NCI-H2227 (cell line): ENCODE data around the gene EXOSC2.
"Not testable (repeated sequence)": the region's sequence is repeated elsewhere in the genome, so short reads cannot be mapped to it uniquely, and the experiment has no call there.

Source experiments
- DNase-seq: peaks from one replicate; lab custom pipeline; 2025; ENCODE audit not compliant: unreplicated experiment; lab: John Stamatoyannopoulos, UW

The EXOSC2 gene

GRCh38 chr9:130666393-130667119, 27.0 kb upstream of the EXOSC2 start:
- DNase-seq, result no peak

- no peak for DNase-seq
These were observed 26.5 kb upstream of the EXOSC2 start for GRCh38 chr9:130667120-130667435.

GRCh38 chr9:130668196-130668595, 25.4 kb upstream of the EXOSC2 start:
- no peak for DNase-seq

GRCh38 chr9:130668659-130669058, 24.9 kb upstream of the EXOSC2 start:
- no peak for DNase-seq

GRCh38 chr9:130669965-130670364, 23.6 kb upstream of the EXOSC2 start:
- DNase-seq, result no peak

GRCh38 chr9:130670644-130671043, 22.9 kb upstream of the EXOSC2 start:
- no peak for DNase-seq

GRCh38 chr9:130672466-130672865, 21.1 kb upstream of the EXOSC2 start:
- DNase-seq, result no peak

- no peak for DNase-seq
These were observed 20.5 kb upstream of the EXOSC2 start for GRCh38 chr9:130672933-130673615.

GRCh38 chr9:130675396-130675795, 18.2 kb upstream of the EXOSC2 start:
- DNase-seq, result no peak

- DNase-seq, result no peak
These were observed 16.3 kb upstream of the EXOSC2 start for GRCh38 chr9:130677252-130677651.

- DNase-seq, result peak; percentile 86
These were observed 12.5 kb upstream of the EXOSC2 start for GRCh38 chr9:130680836-130681768.

- peak; percentile 36 for DNase-seq
These were observed 11.7 kb upstream of the EXOSC2 start for GRCh38 chr9:130681769-130682420.

- peak; percentile 83 for DNase-seq
These were observed 11.0 kb upstream of the EXOSC2 start for GRCh38 chr9:130682421-130683121.

GRCh38 chr9:130685104-130685503, 8.5 kb upstream of the EXOSC2 start:
- DNase-seq, result no peak

- DNase-seq, result not testable (repeated sequence)
These were observed 7.6 kb upstream of the EXOSC2 start for GRCh38 chr9:130685945-130686344.

- DNase-seq, result no peak
These were observed 6.0 kb upstream of the EXOSC2 start for GRCh38 chr9:130687615-130688014.

- no peak for DNase-seq
These were observed 5.5 kb upstream of the EXOSC2 start for GRCh38 chr9:130688072-130688471.

GRCh38 chr9:130689572-130689936, 4.0 kb upstream of the EXOSC2 start:
- no peak for DNase-seq

- DNase-seq, result peak; percentile 75
These were observed 3.5 kb upstream of the EXOSC2 start for GRCh38 chr9:130689937-130690700.

GRCh38 chr9:130692321-130692720, 1.3 kb upstream of the EXOSC2 start:
- no peak for DNase-seq
